Measurements from ENCODE around the gene HILPDA. TPM values are rescaled to one million over a fixed set of nuclear protein-coding genes. Genes with fewer than 3 reads are reported as not detected.

Gene HILPDA
- total and polyA plus RNA-seq, 2 of the 4 experiments (the other 2 are of a cell fraction), result 31.2 to 35.6 TPM

DNA sequence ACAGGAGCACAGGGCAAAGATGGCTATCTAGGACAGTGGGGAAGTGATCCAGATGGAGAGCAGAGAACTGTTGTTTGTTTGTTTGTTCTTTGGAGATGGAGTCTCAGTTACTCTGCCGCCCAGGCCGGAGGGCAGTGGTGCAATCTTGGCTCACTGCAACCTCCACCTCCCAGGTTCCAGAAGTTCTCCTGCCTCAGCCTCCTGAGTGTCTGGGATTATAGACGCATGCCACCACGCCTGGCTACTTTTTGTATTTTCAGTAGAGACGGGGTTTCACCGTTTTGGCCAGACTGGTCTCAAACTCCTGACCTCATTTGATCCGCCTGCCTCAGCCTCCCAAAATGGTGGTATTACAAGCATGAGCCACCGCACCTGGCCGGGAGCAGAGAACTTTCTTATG lies 41.7 kb downstream of the HILPDA start:
- Histone ChIP-seq H3K56ac (ENCODE audit: extremely low read depth, insufficient read depth, low read length) (no peak overlapping the region), H3K23ac (ENCODE audit: low read depth, low read length) (no peak overlapping the region), H3K36me3 (ENCODE audit: control insufficient read depth, insufficient read depth, low read length) (peaks cover 22% of the 10 kb centered on the region), H3K9me3 (ENCODE audit: control insufficient read depth, insufficient read depth, low read length) (no peaks in the 10 kb centered on the region), H3K18ac (ENCODE audit: low read depth, low read length) (no peak overlapping the region), H3K4me1 (ENCODE audit: control insufficient read depth, insufficient read depth, low read length) (no peaks in the 10 kb centered on the region), H2BK20ac (ENCODE audit: low read depth, low read length) (no peak overlapping the region), H3K79me1 (ENCODE audit: low read depth in 1 of 2, low read length in 2 of 2) (no peaks in the 10 kb centered on the region), H4K20me1 (ENCODE audit: insufficient read depth, low read length) (no peaks in the 10 kb centered on the region), H2BK15ac (ENCODE audit: low read depth, low read length) (no peak overlapping the region), H4K5ac (ENCODE audit: low read depth, low read length) (no peak overlapping the region), H3K14ac (replicated peaks; ENCODE audit: low read depth, low read length) (no peak overlapping the region), H2AFZ (replicated peaks; ENCODE audit: low read length, poor library complexity) (no peak overlapping the region), H3K27me3 (ENCODE audit: control insufficient read depth, insufficient read depth, low read length) (no peaks in the 10 kb centered on the region), H3K27ac (ENCODE audit: insufficient read depth, low read length) (no peak overlapping the region), H3K4me2 (ENCODE audit: low read depth, low read length) (no peak overlapping the region), H3K4me3 (ENCODE audit: insufficient read depth, low read depth, low read length) (no peak overlapping the region), H3K4ac (ENCODE audit: low read depth, low read length) (no peak overlapping the region), H2AK9ac (replicated peaks; ENCODE audit: low read depth, low read length, poor library complexity) (no peak overlapping the region), H2BK120ac (ENCODE audit: low read depth, low read length) (no peak overlapping the region), H4K91ac (ENCODE audit: insufficient read depth, low read depth, low read length) (no peak overlapping the region), H3K9me1 (ENCODE audit: insufficient read depth, low read length) (no peaks in the 10 kb centered on the region), H2AK5ac (ENCODE audit: low read depth, low read length) (no peak overlapping the region), H2BK5ac (ENCODE audit: low read depth, low read length, poor library complexity, severe bottlenecking) (no peak overlapping the region), H4K8ac (ENCODE audit: low read depth in 2 of 2, low read length in 2 of 2) (no peak overlapping the region), H3K9ac (ENCODE audit: low read depth, low read length) (no peak overlapping the region)
- DNase-seq (no peak), ATAC-seq (ENCODE audit: low read depth) (no peak)
- ChIA-PET POLR2A (ENCODE audit: unreplicated experiment) (no interaction called here), CTCF (no interaction called here)
- dilution Hi-C loops (cut with HindIII; ENCODE audit: low sequenced_read_pairs, unreplicated experiment) (no loop called here), intact Hi-C loops (cut with micrococcal nuclease) (no loop called here), in situ Hi-C loops (cut with MboI; ENCODE audit: low sequenced_read_pairs) (no loop called here)
- TF ChIP-seq, protein P1, sequence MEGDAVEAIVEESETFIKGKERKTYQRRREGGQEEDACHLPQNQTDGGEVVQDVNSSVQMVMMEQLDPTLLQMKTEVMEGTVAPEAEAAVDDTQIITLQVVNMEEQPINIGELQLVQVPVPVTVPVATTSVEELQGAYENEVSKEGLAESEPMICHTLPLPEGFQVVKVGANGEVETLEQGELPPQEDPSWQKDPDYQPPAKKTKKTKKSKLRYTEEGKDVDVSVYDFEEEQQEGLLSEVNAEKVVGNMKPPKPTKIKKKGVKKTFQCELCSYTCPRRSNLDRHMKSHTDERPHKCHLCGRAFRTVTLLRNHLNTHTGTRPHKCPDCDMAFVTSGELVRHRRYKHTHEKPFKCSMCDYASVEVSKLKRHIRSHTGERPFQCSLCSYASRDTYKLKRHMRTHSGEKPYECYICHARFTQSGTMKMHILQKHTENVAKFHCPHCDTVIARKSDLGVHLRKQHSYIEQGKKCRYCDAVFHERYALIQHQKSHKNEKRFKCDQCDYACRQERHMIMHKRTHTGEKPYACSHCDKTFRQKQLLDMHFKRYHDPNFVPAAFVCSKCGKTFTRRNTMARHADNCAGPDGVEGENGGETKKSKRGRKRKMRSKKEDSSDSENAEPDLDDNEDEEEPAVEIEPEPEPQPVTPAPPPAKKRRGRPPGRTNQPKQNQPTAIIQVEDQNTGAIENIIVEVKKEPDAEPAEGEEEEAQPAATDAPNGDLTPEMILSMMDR (conservative IDR thresholded peaks at IDR 0.05; ENCODE audit: low read depth, low read length), result no peak
- TF ChIP-seq NFE2L2 (IDR thresholded peaks at IDR 0.05; ENCODE audit: low read depth, low read length) (no peak), RCOR1 (IDR thresholded peaks at IDR 0.05; ENCODE audit: insufficient replicate concordance, low read length) (no peak), ELK1 (IDR thresholded peaks at IDR 0.05; ENCODE audit: borderline replicate concordance, low read depth, low read length) (no peak), MXI1 (IDR thresholded peaks at IDR 0.05; ENCODE audit: borderline replicate concordance, low read depth, low read length) (no peak), RFX5 (IDR thresholded peaks at IDR 0.05; ENCODE audit: low read depth, low read length) (no peak), RAD21 (IDR thresholded peaks at IDR 0.05; ENCODE audit: low read length) (no peak), POLR2A (IDR thresholded peaks at IDR 0.05; ENCODE audit: low read depth, low read length) (no peak), MAZ (IDR thresholded peaks at IDR 0.05; ENCODE audit: borderline replicate concordance, low read depth, low read length) (no peak), BHLHE40 (IDR thresholded peaks at IDR 0.05; ENCODE audit: low read depth, low read length) (no peak), MAFK (IDR thresholded peaks at IDR 0.05; ENCODE audit: low read depth, low read length) (no peak), CEBPB (IDR thresholded peaks at IDR 0.05; ENCODE audit: low read depth, low read length) (no peak), CHD1 (IDR thresholded peaks at IDR 0.05; ENCODE audit: low read depth, low read length) (no peak), FOS (IDR thresholded peaks at IDR 0.05; ENCODE audit: low read depth, low read length) (no peak)
- BruUV-seq (replicated peaks), result no TSS peak
- WGBS, 2 experiments (ENCODE audit: extremely low coverage in 2 of 2, insufficient read length in 1 of 2), result 100% methylated on average over 5 of the region's 9 CpGs; no CpG with 5 or more reads in 1 of the 2 experiments

Data from IMR-90 (cell line).